Measurements from ENCODE around the gene CNTNAP5.

CNTNAP5 gene

DNA sequence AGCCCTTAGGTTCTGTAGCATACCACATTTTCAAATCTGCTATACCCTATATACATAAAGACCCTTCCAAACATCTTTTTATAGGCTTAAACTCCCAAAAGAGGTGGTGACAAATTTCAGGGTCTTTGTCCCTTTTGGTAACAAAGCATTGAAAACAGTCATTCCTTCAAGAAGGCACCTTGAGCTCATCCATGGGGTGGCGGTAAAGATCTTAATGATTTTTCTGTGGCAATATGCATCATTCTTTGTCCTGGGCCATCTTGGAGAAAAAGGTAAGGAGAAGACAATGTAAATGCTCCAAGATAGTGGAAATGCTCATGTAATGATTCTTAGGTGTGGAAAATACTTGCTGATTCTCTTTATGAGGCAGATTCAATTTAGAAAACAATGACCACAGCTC lies 890.5 kb downstream of the CNTNAP5 start:
- no peaks in the 10 kb centered on the region for H3K4me1 ChIP-seq (ENCODE audit: control insufficient read depth, insufficient read depth, low read length, poor library complexity, severe bottlenecking)
- no peaks in the 10 kb centered on the region for H3K9me3 ChIP-seq (ENCODE audit: control insufficient read depth, low read length)
- H3K27ac ChIP-seq (ENCODE audit: insufficient read depth, low read length, poor library complexity, severe bottlenecking): no peak overlapping the region
- no peaks in the 10 kb centered on the region for H3K27me3 ChIP-seq (replicated peaks; ENCODE audit: control insufficient read depth, insufficient read depth, low read length, poor library complexity, severe bottlenecking)
- no peak overlapping the region for H3K4me3 ChIP-seq (ENCODE audit: insufficient read depth, low read depth, low read length, poor library complexity, severe bottlenecking)
- DNase-seq: no peak
- no peaks in the 10 kb centered on the region for H3K36me3 ChIP-seq (ENCODE audit: control insufficient read depth, insufficient read depth, low read length)

DNA sequence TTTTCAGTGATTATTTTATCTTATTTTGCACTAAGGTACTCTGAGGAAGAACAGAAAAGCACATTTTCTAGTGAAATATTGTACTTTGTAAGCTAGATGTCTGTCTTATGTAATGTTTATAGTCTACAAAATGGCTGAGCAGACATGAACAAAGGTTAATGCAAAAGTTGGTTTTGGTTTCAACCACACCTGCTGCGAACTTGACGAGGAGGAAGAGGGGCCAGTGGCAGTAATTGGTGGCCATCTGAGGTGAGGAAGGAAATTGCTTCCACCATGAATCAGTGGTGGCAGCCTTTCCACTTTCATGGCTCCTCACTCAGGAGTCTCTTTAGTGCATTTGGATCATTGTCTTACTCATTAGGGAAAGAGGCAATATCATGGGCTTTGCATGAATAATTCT lies 894.2 kb downstream of the CNTNAP5 start:
- Histone ChIP-seq H3K27ac (ENCODE audit: insufficient read depth, low read length, poor library complexity, severe bottlenecking) (no peak overlapping the region), H3K36me3 (ENCODE audit: control insufficient read depth, insufficient read depth, low read length) (no peaks in the 10 kb centered on the region), H3K27me3 (replicated peaks; ENCODE audit: control insufficient read depth, insufficient read depth, low read length, poor library complexity, severe bottlenecking) (no peaks in the 10 kb centered on the region), H3K4me3 (ENCODE audit: insufficient read depth, low read depth, low read length, poor library complexity, severe bottlenecking) (no peak overlapping the region), H3K4me1 (ENCODE audit: control insufficient read depth, insufficient read depth, low read length, poor library complexity, severe bottlenecking) (no peaks in the 10 kb centered on the region), H3K9me3 (ENCODE audit: control insufficient read depth, low read length) (no peaks in the 10 kb centered on the region)
- no peak for DNase-seq

DNA sequence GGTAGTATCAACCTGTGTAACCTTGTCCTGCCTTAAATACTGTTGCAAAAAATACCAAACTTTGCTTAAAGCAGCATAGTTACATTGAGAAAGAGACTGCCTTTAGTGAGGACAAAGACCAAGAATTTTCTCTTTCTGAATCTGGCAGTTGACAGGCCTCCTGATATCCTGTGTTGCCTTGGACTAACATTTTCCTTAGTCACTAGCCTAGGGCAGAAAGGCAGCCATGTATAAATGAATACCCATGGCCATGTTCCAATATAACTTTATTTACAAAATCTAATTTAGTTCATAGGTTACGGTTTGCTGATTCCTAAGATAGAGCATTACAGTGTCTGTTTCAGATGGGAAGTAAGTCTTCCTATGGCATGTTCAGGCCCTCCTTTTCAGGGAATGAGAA lies 895.4 kb downstream of the CNTNAP5 start:
- Histone ChIP-seq H3K36me3 (ENCODE audit: control insufficient read depth, insufficient read depth, low read length) (no peaks in the 10 kb centered on the region), H3K27ac (ENCODE audit: insufficient read depth, low read length, poor library complexity, severe bottlenecking) (no peak overlapping the region), H3K9me3 (ENCODE audit: control insufficient read depth, low read length) (no peaks in the 10 kb centered on the region), H3K4me1 (ENCODE audit: control insufficient read depth, insufficient read depth, low read length, poor library complexity, severe bottlenecking) (no peaks in the 10 kb centered on the region), H3K4me3 (ENCODE audit: insufficient read depth, low read depth, low read length, poor library complexity, severe bottlenecking) (no peak overlapping the region), H3K27me3 (replicated peaks; ENCODE audit: control insufficient read depth, insufficient read depth, low read length, poor library complexity, severe bottlenecking) (no peaks in the 10 kb centered on the region)
- DNase-seq: no peak

DNA sequence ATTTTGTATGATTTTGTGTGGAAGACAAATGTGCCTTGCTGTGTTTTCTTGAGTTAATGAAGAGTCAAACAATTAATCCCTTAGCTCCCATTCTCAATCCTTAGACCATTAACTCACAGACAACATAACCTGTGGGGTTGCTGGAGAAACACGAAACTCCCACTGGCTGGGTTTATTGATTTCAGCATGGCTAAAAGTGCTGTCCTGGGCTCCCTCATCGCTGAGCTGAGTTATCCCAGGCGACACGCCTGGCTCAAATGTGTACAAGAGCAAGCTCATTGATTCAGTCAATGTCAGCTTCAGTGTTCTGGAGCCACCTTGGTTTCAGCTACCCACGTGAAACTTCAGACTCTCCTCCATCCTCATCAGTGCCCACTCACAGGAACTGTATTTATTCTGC lies 896.1 kb downstream of the CNTNAP5 start:
- DNase-seq: no peak
- no peaks in the 10 kb centered on the region for H3K27me3 ChIP-seq (replicated peaks; ENCODE audit: control insufficient read depth, insufficient read depth, low read length, poor library complexity, severe bottlenecking)
- H3K4me3 ChIP-seq (ENCODE audit: insufficient read depth, low read depth, low read length, poor library complexity, severe bottlenecking): no peak overlapping the region
- H3K4me1 ChIP-seq (ENCODE audit: control insufficient read depth, insufficient read depth, low read length, poor library complexity, severe bottlenecking): no peaks in the 10 kb centered on the region
- H3K9me3 ChIP-seq (ENCODE audit: control insufficient read depth, low read length): no peaks in the 10 kb centered on the region
- no peak overlapping the region for H3K27ac ChIP-seq (ENCODE audit: insufficient read depth, low read length, poor library complexity, severe bottlenecking)
- H3K36me3 ChIP-seq (ENCODE audit: control insufficient read depth, insufficient read depth, low read length): no peaks in the 10 kb centered on the region

DNA sequence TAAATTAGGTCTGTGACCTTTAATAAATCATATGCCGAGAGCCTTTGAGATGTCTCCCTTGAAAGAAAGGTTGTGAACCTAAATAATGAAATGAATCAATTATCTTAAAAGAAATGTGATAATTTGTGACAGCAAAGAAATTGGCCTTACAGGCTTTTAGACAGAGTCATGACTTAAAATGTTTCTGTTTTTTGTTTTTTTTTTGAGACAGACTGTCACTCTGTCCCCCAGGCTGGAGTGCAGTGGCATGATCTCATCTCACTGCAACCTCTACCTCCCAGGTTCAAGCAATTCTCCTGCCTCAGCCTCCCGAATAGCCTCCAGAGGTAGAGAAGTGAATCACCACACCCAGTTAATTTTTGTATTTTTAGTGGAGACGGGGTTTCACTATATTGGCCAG lies 898.0 kb downstream of the CNTNAP5 start:
- no peaks in the 10 kb centered on the region for H3K4me1 ChIP-seq (ENCODE audit: control insufficient read depth, insufficient read depth, low read length, poor library complexity, severe bottlenecking)
- H3K27ac ChIP-seq (ENCODE audit: insufficient read depth, low read length, poor library complexity, severe bottlenecking): no peak overlapping the region
- H3K36me3 ChIP-seq (ENCODE audit: control insufficient read depth, insufficient read depth, low read length): no peaks in the 10 kb centered on the region
- H3K27me3 ChIP-seq (replicated peaks; ENCODE audit: control insufficient read depth, insufficient read depth, low read length, poor library complexity, severe bottlenecking): no peaks in the 10 kb centered on the region
- no peak overlapping the region for H3K4me3 ChIP-seq (ENCODE audit: insufficient read depth, low read depth, low read length, poor library complexity, severe bottlenecking)
- no peaks in the 10 kb centered on the region for H3K9me3 ChIP-seq (ENCODE audit: control insufficient read depth, low read length)
- no peak for DNase-seq

- no peaks in the 10 kb centered on the region for H3K27me3 ChIP-seq (replicated peaks; ENCODE audit: control insufficient read depth, insufficient read depth, low read length, poor library complexity, severe bottlenecking)
- no peaks in the 10 kb centered on the region for H3K4me1 ChIP-seq (ENCODE audit: control insufficient read depth, insufficient read depth, low read length, poor library complexity, severe bottlenecking)
- no peaks in the 10 kb centered on the region for H3K36me3 ChIP-seq (ENCODE audit: control insufficient read depth, insufficient read depth, low read length)
- no peak overlapping the region for H3K4me3 ChIP-seq (ENCODE audit: insufficient read depth, low read depth, low read length, poor library complexity, severe bottlenecking)
- DNase-seq: no peak
- no peaks in the 10 kb centered on the region for H3K9me3 ChIP-seq (ENCODE audit: control insufficient read depth, low read length)
- H3K27ac ChIP-seq (ENCODE audit: insufficient read depth, low read length, poor library complexity, severe bottlenecking): no peak overlapping the region
Observed at GRCh38 chr2:124933883-124934282, 908.8 kb downstream of the CNTNAP5 start.

- Histone ChIP-seq H3K36me3 (ENCODE audit: control insufficient read depth, insufficient read depth, low read length) (no peaks in the 10 kb centered on the region), H3K4me1 (ENCODE audit: control insufficient read depth, insufficient read depth, low read length, poor library complexity, severe bottlenecking) (no peaks in the 10 kb centered on the region), H3K27me3 (replicated peaks; ENCODE audit: control insufficient read depth, insufficient read depth, low read length, poor library complexity, severe bottlenecking) (no peaks in the 10 kb centered on the region), H3K27ac (ENCODE audit: insufficient read depth, low read length, poor library complexity, severe bottlenecking) (no peak overlapping the region), H3K4me3 (ENCODE audit: insufficient read depth, low read depth, low read length, poor library complexity, severe bottlenecking) (no peak overlapping the region), H3K9me3 (ENCODE audit: control insufficient read depth, low read length) (no peaks in the 10 kb centered on the region)
- no peak for DNase-seq
Observed at GRCh38 chr2:124953921-124954320, 928.8 kb downstream of the CNTNAP5 start.

DNA sequence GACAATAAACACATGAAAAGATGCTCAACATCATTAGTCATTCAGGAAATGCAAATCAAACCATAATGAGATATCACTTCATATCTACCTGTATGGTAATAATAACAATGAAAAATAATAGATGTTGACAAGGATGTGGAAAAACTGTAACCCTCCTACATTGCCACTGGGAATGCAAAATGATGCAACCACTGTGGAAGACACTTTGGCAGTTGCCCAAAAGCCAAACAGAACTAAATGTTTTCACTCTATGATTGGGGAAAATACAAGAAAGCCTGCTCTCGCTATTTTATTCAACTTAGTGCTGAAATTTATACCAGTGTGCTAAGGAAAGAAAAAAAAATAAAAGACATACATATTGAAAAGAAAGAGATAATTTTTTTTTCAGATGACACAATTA lies 934.5 kb downstream of the CNTNAP5 start:
- no peaks in the 10 kb centered on the region for H3K27me3 ChIP-seq (replicated peaks; ENCODE audit: control insufficient read depth, insufficient read depth, low read length, poor library complexity, severe bottlenecking)
- H3K4me3 ChIP-seq (ENCODE audit: insufficient read depth, low read depth, low read length, poor library complexity, severe bottlenecking): no peak overlapping the region
- no peaks in the 10 kb centered on the region for H3K4me1 ChIP-seq (ENCODE audit: control insufficient read depth, insufficient read depth, low read length, poor library complexity, severe bottlenecking)
- no peak for DNase-seq
- H3K27ac ChIP-seq (ENCODE audit: insufficient read depth, low read length, poor library complexity, severe bottlenecking): no peak overlapping the region
- H3K9me3 ChIP-seq (ENCODE audit: control insufficient read depth, low read length): no peaks in the 10 kb centered on the region
- no peaks in the 10 kb centered on the region for H3K36me3 ChIP-seq (ENCODE audit: control insufficient read depth, insufficient read depth, low read length)

- H3K9me3 ChIP-seq (ENCODE audit: control insufficient read depth, low read length): no peaks in the 10 kb centered on the region
- no peaks in the 10 kb centered on the region for H3K27me3 ChIP-seq (replicated peaks; ENCODE audit: control insufficient read depth, insufficient read depth, low read length, poor library complexity, severe bottlenecking)
- H3K27ac ChIP-seq (ENCODE audit: insufficient read depth, low read length, poor library complexity, severe bottlenecking): no peak overlapping the region
- no peaks in the 10 kb centered on the region for H3K36me3 ChIP-seq (ENCODE audit: control insufficient read depth, insufficient read depth, low read length)
- no peak overlapping the region for H3K4me3 ChIP-seq (ENCODE audit: insufficient read depth, low read depth, low read length, poor library complexity, severe bottlenecking)
- no peak for DNase-seq
- no peaks in the 10 kb centered on the region for H3K4me1 ChIP-seq (ENCODE audit: control insufficient read depth, insufficient read depth, low read length, poor library complexity, severe bottlenecking)
Observed at GRCh38 chr2:124961132-124961531, 936.0 kb downstream of the CNTNAP5 start.
